HUES6 (cell line): ENCODE data around the gene GDE1.

ENCODE experiments used
- H3K27ac ChIP-seq: 2 replicates; pipeline ENCODE4 v1.7.0; 2013; ENCODE audit warnings: low read depth, mild to moderate bottlenecking, low read length, inconsistent platforms
- H3K27me3 ChIP-seq: 2 replicates; pipeline ENCODE4 v1.6.1; 2013; ENCODE audit warnings: low read length; ENCODE audit not compliant: control insufficient read depth, insufficient read depth
- H3K36me3 ChIP-seq: 2 replicates; pipeline ENCODE4 v1.6.1; 2013; ENCODE audit warnings: low read length; ENCODE audit not compliant: control insufficient read depth, insufficient read depth
- H3K4me1 ChIP-seq: 2 replicates; pipeline ENCODE4 v1.6.1; 2013; ENCODE audit warnings: low read length; ENCODE audit not compliant: control insufficient read depth, insufficient read depth
- H3K4me3 ChIP-seq: 2 replicates; pipeline ENCODE4 v1.5.1; 2013; ENCODE audit warnings: low read depth, low read length
- H3K9ac ChIP-seq: one replicate; pipeline ENCODE4 v1.6.1; 2013; ENCODE audit warnings: mild to moderate bottlenecking, low read length
- H3K9me3 ChIP-seq: 2 replicates; pipeline ENCODE4 v1.6.1; 2013; ENCODE audit warnings: low read depth, low read length; ENCODE audit not compliant: control insufficient read depth, insufficient read depth

GDE1 gene

DNA sequence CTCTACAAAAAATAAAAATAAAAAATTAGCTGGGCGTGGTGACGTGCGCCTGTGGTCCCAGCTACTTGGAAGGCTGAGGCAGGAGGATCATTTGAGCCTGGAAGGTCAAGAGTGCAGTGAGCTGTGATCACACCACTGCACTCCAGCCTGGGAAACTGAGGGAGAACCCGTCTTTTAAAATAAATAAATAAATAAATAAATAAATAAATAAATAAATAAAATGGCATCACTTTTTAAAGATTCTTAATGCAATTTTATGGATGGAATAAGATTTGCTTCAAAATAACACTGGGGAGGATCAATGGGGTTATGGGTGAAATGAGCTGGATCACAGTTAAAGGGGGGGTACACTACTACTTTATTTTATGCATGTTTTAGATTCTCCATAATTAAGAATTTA, 14.9 kb downstream of the GDE1 start:
- peaks cover 81% of the 10 kb centered on the region for H3K36me3 ChIP-seq
- H3K4me1 ChIP-seq, result no peaks in the 10 kb centered on the region
- H3K9ac ChIP-seq, result no peak overlapping the region
- H3K4me3 ChIP-seq, result no peak overlapping the region
- no peak overlapping the region for H3K27ac ChIP-seq
- H3K9me3 ChIP-seq, result no peaks in the 10 kb centered on the region
- H3K27me3 ChIP-seq, result no peaks in the 10 kb centered on the region

GRCh38 chr16:19505600-19506303, 16.1 kb downstream of the GDE1 start:
- H3K27ac ChIP-seq, result no peak overlapping the region
- H3K36me3 ChIP-seq, result peaks cover 88% of the 10 kb centered on the region

GRCh38 chr16:19503461-19504075, 18.3 kb downstream of the GDE1 start:
- Histone ChIP-seq H3K4me3 (no peak overlapping the region), H3K36me3 (peaks cover 83% of the 10 kb centered on the region), H3K9me3 (no peaks in the 10 kb centered on the region), H3K27ac (no peak overlapping the region), H3K27me3 (no peaks in the 10 kb centered on the region), H3K4me1 (no peaks in the 10 kb centered on the region), H3K9ac (no peak overlapping the region)

More at GRCh38 chr16:19505600-19506303, 16.1 kb downstream of the GDE1 start:
- Histone ChIP-seq H3K4me1 (no peaks in the 10 kb centered on the region), H3K4me3 (no peak overlapping the region), H3K9ac (no peak overlapping the region), H3K9me3 (no peaks in the 10 kb centered on the region), H3K27me3 (no peaks in the 10 kb centered on the region)

DNA sequence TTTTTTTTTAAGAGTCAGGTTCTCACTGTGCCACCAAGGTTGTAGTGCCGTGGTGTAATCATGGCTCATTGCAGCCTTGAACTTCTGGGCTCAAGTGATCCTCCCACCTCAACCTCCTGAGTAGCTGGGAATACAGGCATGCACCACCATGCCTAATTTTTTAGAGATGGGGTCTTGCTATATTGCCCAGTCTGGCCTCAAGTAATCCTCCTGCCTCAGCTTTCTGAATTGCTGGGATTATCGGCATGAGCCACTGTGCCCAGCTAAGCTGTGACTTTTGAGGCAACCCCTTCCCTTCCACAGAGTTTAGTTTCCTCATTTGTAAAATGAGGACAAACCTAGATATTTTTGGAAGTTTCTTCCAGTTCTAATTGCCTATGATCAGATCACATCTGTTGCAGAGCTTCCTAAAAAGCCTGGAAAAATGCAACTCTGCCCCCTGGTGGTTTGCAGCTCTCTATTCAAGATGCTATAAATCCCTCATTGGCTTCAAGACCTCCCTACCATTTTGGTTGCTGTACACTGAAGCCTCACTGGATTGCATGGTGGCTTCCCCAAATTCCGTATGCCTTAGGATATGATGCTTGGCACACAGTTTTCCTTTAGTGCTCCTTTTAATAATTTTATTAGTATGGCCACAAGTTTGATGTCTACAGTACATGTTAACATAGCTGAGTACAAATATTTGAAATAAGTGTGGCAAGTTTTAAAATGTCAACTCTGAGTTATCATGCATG, 19.3 kb downstream of the GDE1 start:
- Histone ChIP-seq H3K27ac (no peak overlapping the region), H3K36me3 (peaks cover 75% of the 10 kb centered on the region), H3K9ac (no peak overlapping the region), H3K4me3 (no peak overlapping the region), H3K27me3 (no peaks in the 10 kb centered on the region), H3K9me3 (no peaks in the 10 kb centered on the region), H3K4me1 (no peaks in the 10 kb centered on the region)

GRCh38 chr16:19499481-19499880, 22.4 kb downstream of the GDE1 start:
- no peak overlapping the region for H3K9ac ChIP-seq

GRCh38 chr16:19499006-19499405, 22.9 kb downstream of the GDE1 start:
- H3K36me3 ChIP-seq, result peaks cover 43% of the 10 kb centered on the region
- no peaks in the 10 kb centered on the region for H3K9me3 ChIP-seq
- no peak overlapping the region for H3K27ac ChIP-seq
- H3K4me1 ChIP-seq, result no peaks in the 10 kb centered on the region
- no peak overlapping the region for H3K9ac ChIP-seq
- H3K4me3 ChIP-seq, result no peak overlapping the region
- no peaks in the 10 kb centered on the region for H3K27me3 ChIP-seq

More at GRCh38 chr16:19499481-19499880, 22.4 kb downstream of the GDE1 start:
- H3K27me3 ChIP-seq, result no peaks in the 10 kb centered on the region
- no peaks in the 10 kb centered on the region for H3K4me1 ChIP-seq
- no peak overlapping the region for H3K27ac ChIP-seq
- H3K4me3 ChIP-seq, result no peak overlapping the region
- H3K36me3 ChIP-seq, result peaks cover 48% of the 10 kb centered on the region
- H3K9me3 ChIP-seq, result no peaks in the 10 kb centered on the region

DNA sequence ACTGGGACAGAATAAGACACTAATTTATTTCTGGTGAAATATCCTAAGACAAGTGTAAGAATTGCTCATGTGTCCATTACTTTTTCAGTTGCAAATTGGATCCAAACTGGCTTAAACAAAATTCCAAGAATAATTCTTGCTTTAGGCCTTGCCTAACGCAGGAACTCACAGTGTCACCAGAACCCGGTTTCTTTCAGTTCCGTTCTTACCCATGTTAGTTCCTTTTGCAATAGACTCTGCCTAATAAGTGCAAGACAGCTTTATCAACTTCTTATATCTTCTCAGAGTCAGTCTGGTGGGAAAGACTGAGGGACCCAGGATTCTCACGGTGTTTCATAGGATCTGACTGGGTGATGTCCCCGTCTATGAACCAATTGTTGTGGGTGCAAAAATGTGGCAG, 24.7 kb downstream of the GDE1 start:
- Histone ChIP-seq H3K9ac (no peak overlapping the region), H3K4me1 (no peaks in the 10 kb centered on the region), H3K4me3 (no peak overlapping the region), H3K36me3 (peaks cover 26% of the 10 kb centered on the region), H3K9me3 (no peaks in the 10 kb centered on the region), H3K27ac (no peak overlapping the region), H3K27me3 (no peaks in the 10 kb centered on the region)

GRCh38 chr16:19490619-19491018, 31.3 kb downstream of the GDE1 start:
- Histone ChIP-seq H3K27ac (no peak overlapping the region), H3K4me1 (peaks cover 15% of the 10 kb centered on the region), H3K9ac (no peak overlapping the region), H3K27me3 (no peaks in the 10 kb centered on the region), H3K9me3 (peaks cover 6% of the 10 kb centered on the region; the same call in 1 of the 2 replicates), H3K36me3 (no peaks in the 10 kb centered on the region), H3K4me3 (no peak overlapping the region)

DNA sequence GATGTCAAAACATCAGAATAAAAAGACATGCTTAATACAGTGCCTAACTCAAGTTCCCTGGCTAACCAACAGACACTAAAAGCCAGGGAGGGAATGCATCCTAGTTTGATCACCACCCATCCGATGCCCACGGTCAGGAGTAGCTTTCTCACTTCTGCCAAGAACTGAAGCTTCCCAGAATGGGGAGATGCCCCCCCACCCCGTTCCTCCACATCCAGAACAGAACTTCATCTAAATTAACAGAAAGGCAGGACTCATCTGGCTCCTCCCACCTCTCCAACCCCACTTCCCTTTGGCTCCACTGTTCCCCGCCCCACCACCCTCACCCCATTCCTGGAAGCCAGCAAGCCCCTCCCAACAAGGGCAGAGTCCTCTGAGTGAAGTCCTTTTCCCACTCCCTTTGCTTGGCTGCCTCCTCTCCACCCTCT, 33.7 kb downstream of the GDE1 start:
- H3K9me3 ChIP-seq, result peaks cover 6% of the 10 kb centered on the region; the same call in 1 of the 2 replicates
- H3K9ac ChIP-seq, result peak overlapping the region; percentile 37
- no peaks in the 10 kb centered on the region for H3K27me3 ChIP-seq
- no peak overlapping the region for H3K27ac ChIP-seq
- 0 out of 2 replicates have a peak overlapping the region, but pooled peaks have one; percentile 10 for H3K4me3 ChIP-seq
- peaks cover 15% of the 10 kb centered on the region for H3K4me1 ChIP-seq
- no peaks in the 10 kb centered on the region for H3K36me3 ChIP-seq

- Histone ChIP-seq H3K27ac (no peak overlapping the region), H3K36me3 (no peaks in the 10 kb centered on the region), H3K9ac (no peak overlapping the region), H3K4me3 (no peak overlapping the region), H3K9me3 (peaks cover 6% of the 10 kb centered on the region; the same call in 1 of the 2 replicates), H3K4me1 (peaks cover 15% of the 10 kb centered on the region), H3K27me3 (no peaks in the 10 kb centered on the region)
These were observed 35.1 kb downstream of the GDE1 start for GRCh38 chr16:19486750-19487325.
